Measurements from ENCODE around the gene ZDHHC20. TPM values are rescaled to one million over a fixed set of nuclear protein-coding genes. Genes with fewer than 3 reads are reported as not detected.

Gene ZDHHC20
- polyA plus RNA-seq, 1 of the 3 experiments (the other 2 are of a cell fraction): 8.7 TPM

DNA sequence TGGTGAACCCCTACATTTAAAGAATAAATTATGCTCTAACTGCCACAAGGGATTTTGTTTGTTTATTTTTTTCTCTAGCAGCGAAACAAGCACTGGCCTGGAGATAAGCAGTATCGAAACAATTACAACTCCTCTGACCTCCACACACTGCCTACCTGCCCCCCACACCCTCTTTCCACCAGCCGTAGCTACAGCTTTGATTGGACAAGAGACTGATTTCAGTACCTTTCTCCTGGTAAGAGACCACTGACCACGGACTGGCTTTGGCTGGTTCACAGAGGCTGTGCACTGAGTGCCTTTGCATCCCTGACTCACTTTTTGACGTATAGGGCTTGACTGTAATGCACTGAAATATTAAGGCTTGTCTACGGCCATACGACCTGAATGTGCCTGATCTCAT lies 7.4 kb upstream of the ZDHHC20 start:
- ChIA-PET CTCF (interaction anchor here (2.4 kb wide), 1 partner anchor 10 kb away, joined by 8 read pairs; no protein-coding TSS in a partner anchor), POLR2A (no interaction called here)
- no peak overlapping the region for H2AFZ ChIP-seq (ENCODE audit: low read depth)
- WGBS (ENCODE audit: low lambda C conversion rate): 72% methylated on average over 7 of the region's 7 CpGs
- no peaks in the 10 kb centered on the region for H3K9me2 ChIP-seq
- TF ChIP-seq CHD2 (IDR thresholded peaks at IDR 0.05; ENCODE audit: low read length, partially characterized antibody): no peak
- no peak for TF ChIP-seq TEAD4 (IDR thresholded peaks at IDR 0.05; ENCODE audit: borderline replicate concordance, insufficient read depth)
- TF ChIP-seq RXRA (IDR thresholded peaks at IDR 0.05; ENCODE audit: borderline replicate concordance, low read depth): no peak
- TF ChIP-seq RCOR1 (IDR thresholded peaks at IDR 0.05; ENCODE audit: low read length): no peak
- no peak for TF ChIP-seq ELF1 (IDR thresholded peaks at IDR 0.05)
- no peak overlapping the region for H3K27ac ChIP-seq (ENCODE audit: low read depth in 2 of 2, low read length in 1 of 2)
- H3K9me3 ChIP-seq: peaks cover 4% of the 10 kb centered on the region; the same call in 1 of the 2 replicates
- H3F3A ChIP-seq (replicated peaks; ENCODE audit: insufficient read depth): no peaks in the 10 kb centered on the region
- H4K20me1 ChIP-seq (ENCODE audit: insufficient read depth): no peaks in the 10 kb centered on the region
- H3K4me1 ChIP-seq (ENCODE audit: control insufficient read depth in 1 of 2, insufficient read depth in 2 of 2, low read depth in 1 of 2, low read length in 1 of 2): no peaks in the 10 kb centered on the region
- no peak for DNase-seq
- no peaks in the 10 kb centered on the region for H3K79me2 ChIP-seq (ENCODE audit: insufficient read depth)
- no peak overlapping the region for H3K4me3 ChIP-seq (ENCODE audit: low read depth in 2 of 2, low read length in 1 of 2)
- no peaks in the 10 kb centered on the region for H3K27me3 ChIP-seq (ENCODE audit: insufficient read depth)
- no peaks in the 10 kb centered on the region for H3K36me3 ChIP-seq (replicated peaks in 1 of 2; ENCODE audit: control insufficient read depth in 1 of 2, insufficient read depth in 2 of 2, low read length in 1 of 2)
- H3K4me2 ChIP-seq: no peak overlapping the region
- H3K9ac ChIP-seq: no peak overlapping the region

DNA sequence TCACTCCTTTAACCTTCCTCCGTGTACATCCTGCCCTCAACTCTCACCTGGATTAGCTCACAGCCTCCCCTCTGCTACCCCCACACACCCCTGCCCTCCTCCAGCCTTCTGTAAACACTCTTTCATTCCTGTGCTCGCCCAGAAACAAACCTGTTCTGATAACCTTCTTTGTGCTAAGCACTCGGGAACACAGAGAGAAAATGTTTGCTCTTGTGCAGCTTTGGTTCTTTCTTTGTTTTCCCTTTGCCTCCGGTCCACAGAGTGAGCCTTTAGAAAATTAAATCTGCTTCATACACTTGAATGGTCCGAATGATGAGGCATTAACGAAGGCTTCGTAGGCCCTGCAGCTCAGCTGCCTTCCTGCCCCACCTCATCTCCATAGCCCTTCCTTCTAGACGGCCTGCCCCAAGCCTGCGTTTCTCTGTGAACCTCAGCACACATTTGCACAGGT lies 6.6 kb upstream of the ZDHHC20 start:
- POLR2A ChIA-PET: no interaction called here
- Histone ChIP-seq H2AFZ (ENCODE audit: low read depth) (no peak overlapping the region), H3K9me2 (no peaks in the 10 kb centered on the region), H3K27me3 (ENCODE audit: insufficient read depth) (no peaks in the 10 kb centered on the region), H3F3A (replicated peaks; ENCODE audit: insufficient read depth) (no peaks in the 10 kb centered on the region), H4K20me1 (ENCODE audit: insufficient read depth) (no peaks in the 10 kb centered on the region), H3K4me2 (no peak overlapping the region), H3K4me3 (ENCODE audit: low read depth in 2 of 2, low read length in 1 of 2) (no peak overlapping the region), H3K79me2 (ENCODE audit: insufficient read depth) (no peaks in the 10 kb centered on the region), H3K4me1 (ENCODE audit: control insufficient read depth in 1 of 2, insufficient read depth in 2 of 2, low read depth in 1 of 2, low read length in 1 of 2) (no peaks in the 10 kb centered on the region), H3K36me3 (replicated peaks in 1 of 2; ENCODE audit: control insufficient read depth in 1 of 2, insufficient read depth in 2 of 2, low read length in 1 of 2) (no peaks in the 10 kb centered on the region), H3K27ac (ENCODE audit: low read depth in 2 of 2, low read length in 1 of 2) (no peak overlapping the region), H3K9ac (no peak overlapping the region), H3K9me3 (no peaks in the 10 kb centered on the region; the same call in 1 of the 2 replicates)
- CTCF ChIA-PET: interaction anchor here (3.1 kb wide), 1 partner anchor 11 kb away, joined by 15 read pairs; no protein-coding TSS in a partner anchor
- TF ChIP-seq FOSL2 (IDR thresholded peaks at IDR 0.05; ENCODE audit: borderline replicate concordance, low read depth) (no peak), FOXJ3 (CRISPR knock-in tag; IDR thresholded peaks at IDR 0.05) (no peak), MXI1 (IDR thresholded peaks at IDR 0.05; ENCODE audit: low read depth, low read length) (no peak), FOXM1 (IDR thresholded peaks at IDR 0.05; ENCODE audit: low read depth) (no peak), RAD21 (IDR thresholded peaks at IDR 0.05; ENCODE audit: low read length) (no peak), GABPA (IDR thresholded peaks at IDR 0.05; ENCODE audit: low read depth) (no peak), SMC3 (IDR thresholded peaks at IDR 0.05; ENCODE audit: low read depth, low read length) (no peak), RFX5 (IDR thresholded peaks at IDR 0.05; ENCODE audit: low read length) (no peak), MEF2A (IDR thresholded peaks at IDR 0.05; ENCODE audit: borderline replicate concordance, low read depth) (no peak), EZH2phosphoT487 (IDR thresholded peaks at IDR 0.05; ENCODE audit: borderline replicate concordance, low read depth) (no peak), EP300 (IDR thresholded peaks at IDR 0.05; ENCODE audit: borderline replicate concordance in 1 of 2, low read depth in 1 of 2, low read length in 1 of 2) (no peak), YY1 (IDR thresholded peaks at IDR 0.05; ENCODE audit: low read depth) (no peak), CHD2 (IDR thresholded peaks at IDR 0.05; ENCODE audit: low read length, partially characterized antibody) (no peak), TAF1 (IDR thresholded peaks at IDR 0.05; ENCODE audit: borderline replicate concordance, low read depth, low read length) (no peak), RXRA (IDR thresholded peaks at IDR 0.05; ENCODE audit: borderline replicate concordance, low read depth) (no peak)
- TF ChIP-seq, protein P1, sequence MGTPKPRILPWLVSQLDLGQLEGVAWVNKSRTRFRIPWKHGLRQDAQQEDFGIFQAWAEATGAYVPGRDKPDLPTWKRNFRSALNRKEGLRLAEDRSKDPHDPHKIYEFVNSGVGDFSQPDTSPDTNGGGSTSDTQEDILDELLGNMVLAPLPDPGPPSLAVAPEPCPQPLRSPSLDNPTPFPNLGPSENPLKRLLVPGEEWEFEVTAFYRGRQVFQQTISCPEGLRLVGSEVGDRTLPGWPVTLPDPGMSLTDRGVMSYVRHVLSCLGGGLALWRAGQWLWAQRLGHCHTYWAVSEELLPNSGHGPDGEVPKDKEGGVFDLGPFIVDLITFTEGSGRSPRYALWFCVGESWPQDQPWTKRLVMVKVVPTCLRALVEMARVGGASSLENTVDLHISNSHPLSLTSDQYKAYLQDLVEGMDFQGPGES (IDR thresholded peaks at IDR 0.05; ENCODE audit: low read depth, low read length): no peak
- TF ChIP-seq, protein P2, sequence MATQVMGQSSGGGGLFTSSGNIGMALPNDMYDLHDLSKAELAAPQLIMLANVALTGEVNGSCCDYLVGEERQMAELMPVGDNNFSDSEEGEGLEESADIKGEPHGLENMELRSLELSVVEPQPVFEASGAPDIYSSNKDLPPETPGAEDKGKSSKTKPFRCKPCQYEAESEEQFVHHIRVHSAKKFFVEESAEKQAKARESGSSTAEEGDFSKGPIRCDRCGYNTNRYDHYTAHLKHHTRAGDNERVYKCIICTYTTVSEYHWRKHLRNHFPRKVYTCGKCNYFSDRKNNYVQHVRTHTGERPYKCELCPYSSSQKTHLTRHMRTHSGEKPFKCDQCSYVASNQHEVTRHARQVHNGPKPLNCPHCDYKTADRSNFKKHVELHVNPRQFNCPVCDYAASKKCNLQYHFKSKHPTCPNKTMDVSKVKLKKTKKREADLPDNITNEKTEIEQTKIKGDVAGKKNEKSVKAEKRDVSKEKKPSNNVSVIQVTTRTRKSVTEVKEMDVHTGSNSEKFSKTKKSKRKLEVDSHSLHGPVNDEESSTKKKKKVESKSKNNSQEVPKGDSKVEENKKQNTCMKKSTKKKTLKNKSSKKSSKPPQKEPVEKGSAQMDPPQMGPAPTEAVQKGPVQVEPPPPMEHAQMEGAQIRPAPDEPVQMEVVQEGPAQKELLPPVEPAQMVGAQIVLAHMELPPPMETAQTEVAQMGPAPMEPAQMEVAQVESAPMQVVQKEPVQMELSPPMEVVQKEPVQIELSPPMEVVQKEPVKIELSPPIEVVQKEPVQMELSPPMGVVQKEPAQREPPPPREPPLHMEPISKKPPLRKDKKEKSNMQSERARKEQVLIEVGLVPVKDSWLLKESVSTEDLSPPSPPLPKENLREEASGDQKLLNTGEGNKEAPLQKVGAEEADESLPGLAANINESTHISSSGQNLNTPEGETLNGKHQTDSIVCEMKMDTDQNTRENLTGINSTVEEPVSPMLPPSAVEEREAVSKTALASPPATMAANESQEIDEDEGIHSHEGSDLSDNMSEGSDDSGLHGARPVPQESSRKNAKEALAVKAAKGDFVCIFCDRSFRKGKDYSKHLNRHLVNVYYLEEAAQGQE (IDR thresholded peaks at IDR 0.05; ENCODE audit: low read depth, low read length): no peak
- TF ChIP-seq, protein P3, sequence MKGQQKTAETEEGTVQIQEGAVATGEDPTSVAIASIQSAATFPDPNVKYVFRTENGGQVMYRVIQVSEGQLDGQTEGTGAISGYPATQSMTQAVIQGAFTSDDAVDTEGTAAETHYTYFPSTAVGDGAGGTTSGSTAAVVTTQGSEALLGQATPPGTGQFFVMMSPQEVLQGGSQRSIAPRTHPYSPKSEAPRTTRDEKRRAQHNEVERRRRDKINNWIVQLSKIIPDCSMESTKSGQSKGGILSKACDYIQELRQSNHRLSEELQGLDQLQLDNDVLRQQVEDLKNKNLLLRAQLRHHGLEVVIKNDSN (IDR thresholded peaks at IDR 0.05; ENCODE audit: borderline replicate concordance, low read depth): no peak
- TF ChIP-seq, protein P4, sequence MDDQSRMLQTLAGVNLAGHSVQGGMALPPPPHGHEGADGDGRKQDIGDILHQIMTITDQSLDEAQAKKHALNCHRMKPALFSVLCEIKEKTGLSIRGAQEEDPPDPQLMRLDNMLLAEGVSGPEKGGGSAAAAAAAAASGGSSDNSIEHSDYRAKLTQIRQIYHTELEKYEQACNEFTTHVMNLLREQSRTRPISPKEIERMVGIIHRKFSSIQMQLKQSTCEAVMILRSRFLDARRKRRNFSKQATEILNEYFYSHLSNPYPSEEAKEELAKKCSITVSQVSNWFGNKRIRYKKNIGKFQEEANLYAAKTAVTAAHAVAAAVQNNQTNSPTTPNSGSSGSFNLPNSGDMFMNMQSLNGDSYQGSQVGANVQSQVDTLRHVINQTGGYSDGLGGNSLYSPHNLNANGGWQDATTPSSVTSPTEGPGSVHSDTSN (IDR thresholded peaks at IDR 0.05): no peak
- 56% methylated on average over 9 of the region's 9 CpGs for WGBS (ENCODE audit: low lambda C conversion rate)
- no peak for DNase-seq
